AG09319 (cell line): ENCODE results near the gene CPNE4.

Source experiments
- DNase-seq: peaks from one replicate; pipeline ENCODE4 v3.0.0-alpha.2; 2010; ENCODE audit warnings: low read depth; ENCODE audit errors: extremely low read depth
- CTCF ChIP-seq: IDR thresholded peaks from 2 replicates; pipeline ENCODE4 v1.5.1; 2011; ENCODE audit warnings: low read depth, mild to moderate bottlenecking, inconsistent platforms, low read length, moderate library complexity

Gene CPNE4

GRCh38 chr3:131849616-131850015 lies 185.2 kb downstream of the CPNE4 start:
- no peak for DNase-seq
- TF ChIP-seq CTCF: no peak

- TF ChIP-seq CTCF: no peak
- no peak for DNase-seq
Measured at GRCh38 chr3:131847966-131848510, 186.8 kb downstream of the CPNE4 start.

GRCh38 chr3:131846296-131846924 lies 188.4 kb downstream of the CPNE4 start:
- TF ChIP-seq CTCF: no peak
- no peak for DNase-seq

- no peak for DNase-seq
- TF ChIP-seq CTCF: no peak
Measured at GRCh38 chr3:131843174-131843573, 191.6 kb downstream of the CPNE4 start.

GRCh38 chr3:131840156-131840797 lies 194.5 kb downstream of the CPNE4 start:
- no peak for TF ChIP-seq CTCF
- no peak for DNase-seq

GRCh38 chr3:131835906-131836305 lies 198.9 kb downstream of the CPNE4 start:
- DNase-seq: no peak
- TF ChIP-seq CTCF: no peak

- DNase-seq: no peak
- no peak for TF ChIP-seq CTCF
Measured at GRCh38 chr3:131831608-131832007, 203.2 kb downstream of the CPNE4 start.
